DOHH2 (cell line): Measurements from ENCODE around the gene ARAP3.
A peak's percentile ranks its signal among the peaks of the same experiment; 100 is the strongest.

Source experiments
- EZH2phosphoT487 ChIP-seq: fragments of 200-600 bp; sonication (generic); IDR thresholded peaks from 2 replicates; pipeline ENCODE4 v1.6.1; 2017; ENCODE audit warnings: borderline replicate concordance, mild to moderate bottlenecking, antibody characterized with exemption, low read length, moderate library complexity, mixed read lengths
- TF ChIP-seq, protein P1 (sequence below): fragments of 200-600 bp; sonication (generic); IDR thresholded peaks from one replicate; pipeline ENCODE4 v1.5.1; 2014; ENCODE audit warnings: antibody characterized with exemption, mild to moderate bottlenecking, low read depth, low read length; ENCODE audit not compliant: poor library complexity, severe bottlenecking

DNA sequence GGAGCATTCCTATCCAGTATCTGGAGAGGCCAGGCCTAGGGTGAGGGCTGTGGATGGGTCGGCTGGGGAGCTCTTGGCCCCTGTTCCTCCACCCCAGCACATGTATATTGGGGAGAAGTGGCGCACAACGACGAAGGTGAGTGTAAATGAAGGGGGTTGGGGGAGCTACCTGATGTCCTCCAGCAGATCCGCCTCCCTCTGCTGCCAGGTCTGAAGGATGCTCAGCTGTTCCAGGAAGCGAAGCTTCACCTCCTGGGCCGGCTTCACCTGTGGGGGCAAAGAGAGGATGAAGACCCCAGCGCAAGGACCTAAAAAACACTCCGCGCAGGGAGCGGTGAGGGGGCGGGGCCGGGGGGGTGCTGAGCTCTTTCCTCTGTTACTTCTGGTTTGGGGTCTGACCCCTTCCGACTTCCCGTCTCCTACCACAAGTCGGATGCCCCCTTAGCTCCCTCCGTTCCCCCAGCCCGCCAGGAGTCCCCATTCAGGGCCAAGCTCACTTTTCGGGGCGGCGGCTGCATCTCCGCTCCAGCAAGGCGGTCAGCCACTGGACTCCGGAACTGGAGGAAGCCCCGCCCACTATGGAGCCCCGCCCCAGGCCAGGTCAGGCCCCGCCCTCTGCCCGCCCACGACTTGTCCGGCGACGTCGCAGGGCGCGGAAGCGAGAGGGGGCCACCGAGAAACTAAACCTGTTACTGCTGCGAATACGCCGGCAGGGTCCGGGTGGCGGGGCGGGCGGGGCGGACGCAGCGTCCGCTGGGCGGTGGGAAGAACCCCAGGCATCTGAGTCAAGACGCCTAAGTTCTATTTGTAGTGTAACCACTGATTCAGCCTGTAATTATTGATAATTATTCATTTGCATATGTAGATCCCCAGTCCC is 30.9 kb downstream of the ARAP3 start, which contains the start of gene FCHSD1:
- TF ChIP-seq, protein P1, sequence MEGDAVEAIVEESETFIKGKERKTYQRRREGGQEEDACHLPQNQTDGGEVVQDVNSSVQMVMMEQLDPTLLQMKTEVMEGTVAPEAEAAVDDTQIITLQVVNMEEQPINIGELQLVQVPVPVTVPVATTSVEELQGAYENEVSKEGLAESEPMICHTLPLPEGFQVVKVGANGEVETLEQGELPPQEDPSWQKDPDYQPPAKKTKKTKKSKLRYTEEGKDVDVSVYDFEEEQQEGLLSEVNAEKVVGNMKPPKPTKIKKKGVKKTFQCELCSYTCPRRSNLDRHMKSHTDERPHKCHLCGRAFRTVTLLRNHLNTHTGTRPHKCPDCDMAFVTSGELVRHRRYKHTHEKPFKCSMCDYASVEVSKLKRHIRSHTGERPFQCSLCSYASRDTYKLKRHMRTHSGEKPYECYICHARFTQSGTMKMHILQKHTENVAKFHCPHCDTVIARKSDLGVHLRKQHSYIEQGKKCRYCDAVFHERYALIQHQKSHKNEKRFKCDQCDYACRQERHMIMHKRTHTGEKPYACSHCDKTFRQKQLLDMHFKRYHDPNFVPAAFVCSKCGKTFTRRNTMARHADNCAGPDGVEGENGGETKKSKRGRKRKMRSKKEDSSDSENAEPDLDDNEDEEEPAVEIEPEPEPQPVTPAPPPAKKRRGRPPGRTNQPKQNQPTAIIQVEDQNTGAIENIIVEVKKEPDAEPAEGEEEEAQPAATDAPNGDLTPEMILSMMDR, result peak; percentile 17
- TF ChIP-seq EZH2phosphoT487, result no peak
